HG03457 (cell line): Measurements from ENCODE around the gene PCDHGB4.
"Not testable (repeated sequence)": the region's sequence is repeated elsewhere in the genome, so short reads cannot be mapped to it uniquely, and the experiment has no call there.

Experiments
- ATAC-seq: cut with Tn5 transposase; IDR thresholded peaks from one replicate; pipeline ENCODE4 v1.9.1; 2021; ENCODE audit warnings: moderate number of reproducible peaks; ENCODE audit not compliant: unreplicated experiment

Gene PCDHGB4

DNA sequence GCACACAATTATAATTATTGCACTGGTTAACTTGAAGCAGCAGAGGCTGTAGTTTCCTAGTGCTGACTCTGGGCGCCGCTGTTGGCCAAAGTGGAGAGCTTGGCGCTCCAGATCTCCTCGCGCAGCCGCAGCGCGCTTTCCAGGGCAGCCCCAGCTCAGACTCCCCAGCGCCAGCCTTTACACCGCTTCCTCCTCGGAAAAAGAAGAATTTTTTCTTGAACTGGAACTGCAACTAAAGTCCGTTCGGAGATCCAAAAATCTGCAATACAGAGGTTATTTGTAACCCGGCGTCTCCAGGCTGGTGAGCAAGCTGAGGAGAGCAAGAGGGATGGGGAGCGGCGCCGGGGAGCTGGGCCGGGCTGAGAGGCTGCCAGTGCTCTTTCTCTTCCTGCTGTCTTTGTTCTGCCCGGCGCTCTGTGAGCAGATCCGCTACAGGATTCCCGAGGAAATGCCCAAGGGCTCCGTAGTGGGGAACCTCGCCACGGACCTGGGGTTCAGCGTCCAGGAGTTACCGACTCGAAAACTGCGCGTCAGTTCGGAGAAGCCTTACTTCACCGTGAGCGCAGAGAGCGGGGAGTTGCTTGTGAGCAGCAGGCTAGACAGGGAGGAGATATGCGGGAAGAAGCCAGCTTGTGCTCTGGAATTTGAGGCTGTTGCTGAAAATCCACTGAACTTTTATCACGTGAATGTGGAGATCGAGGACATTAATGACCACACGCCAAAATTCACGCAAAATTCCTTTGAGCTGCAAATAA lies at the start of gene PCDHGB4:
Gene PCDHGB4 (plus strand): TSS at position 142 of the 755 bp plus-strand sequence. CDS start 187 bp downstream, at position 329.
- not testable (repeated sequence) for ATAC-seq

DNA sequence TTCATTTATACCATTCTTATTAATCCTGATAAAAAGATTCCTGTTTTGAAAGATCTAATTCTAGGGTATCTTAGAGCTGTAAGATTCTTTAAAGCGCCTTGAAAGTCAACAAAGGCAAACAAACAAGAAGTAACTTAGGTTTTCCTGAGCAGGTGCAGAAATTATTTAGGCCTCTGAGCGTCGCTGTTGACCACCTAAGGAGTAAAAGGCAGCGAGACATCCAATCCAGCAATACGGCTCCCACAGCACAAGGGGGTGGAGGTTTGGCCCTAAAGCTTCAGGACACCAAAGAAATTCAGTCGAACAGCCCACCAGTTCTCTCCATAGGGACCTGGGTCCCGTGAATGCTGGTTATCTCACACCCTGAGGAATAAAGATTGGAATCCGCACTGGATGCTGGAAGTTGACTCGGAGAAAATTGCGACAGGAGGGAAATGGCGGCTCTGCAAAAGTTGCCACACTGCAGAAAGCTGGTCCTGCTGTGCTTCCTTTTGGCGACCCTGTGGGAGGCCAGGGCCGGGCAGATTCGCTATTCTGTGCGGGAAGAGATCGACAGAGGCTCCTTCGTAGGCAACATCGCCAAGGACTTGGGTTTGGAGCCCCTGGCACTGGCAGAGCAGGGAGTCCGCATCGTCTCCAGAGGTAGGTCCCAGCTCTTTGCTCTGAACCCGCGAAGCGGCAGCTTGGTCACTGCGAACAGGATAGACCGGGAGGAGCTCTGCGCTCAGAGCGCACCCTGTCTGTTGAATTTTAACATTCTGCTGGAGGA lies 48.8 kb upstream of the PCDHGB4 start, which contains the start of gene PCDHGA2:
Gene PCDHGA2 (plus strand): TSS at position 223 of the 769 bp plus-strand sequence.
- ATAC-seq = no peak

DNA sequence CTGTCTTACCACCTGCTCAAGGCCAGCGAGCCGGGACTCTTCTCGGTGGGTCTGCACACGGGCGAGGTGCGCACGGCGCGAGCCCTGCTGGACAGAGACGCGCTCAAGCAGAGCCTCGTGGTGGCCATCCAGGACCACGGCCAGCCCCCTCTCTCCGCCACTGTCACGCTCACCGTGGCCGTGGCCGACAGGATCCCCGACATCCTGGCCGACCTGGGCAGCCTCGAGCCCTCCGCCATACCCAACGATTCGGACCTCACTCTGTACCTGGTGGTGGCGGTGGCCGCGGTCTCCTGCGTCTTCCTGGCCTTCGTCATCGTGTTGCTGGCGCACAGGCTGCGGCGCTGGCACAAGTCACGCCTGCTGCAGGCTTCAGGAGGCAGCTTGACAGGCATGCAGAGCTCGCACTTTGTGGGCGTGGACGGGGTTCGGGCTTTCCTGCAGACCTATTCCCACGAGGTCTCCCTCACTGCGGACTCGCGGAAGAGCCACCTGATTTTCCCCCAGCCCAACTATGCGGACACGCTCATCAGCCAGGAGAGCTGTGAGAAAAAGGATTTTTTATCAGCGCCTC lies 46.6 kb upstream of the PCDHGB4 start:
- not testable (repeated sequence) for ATAC-seq

DNA sequence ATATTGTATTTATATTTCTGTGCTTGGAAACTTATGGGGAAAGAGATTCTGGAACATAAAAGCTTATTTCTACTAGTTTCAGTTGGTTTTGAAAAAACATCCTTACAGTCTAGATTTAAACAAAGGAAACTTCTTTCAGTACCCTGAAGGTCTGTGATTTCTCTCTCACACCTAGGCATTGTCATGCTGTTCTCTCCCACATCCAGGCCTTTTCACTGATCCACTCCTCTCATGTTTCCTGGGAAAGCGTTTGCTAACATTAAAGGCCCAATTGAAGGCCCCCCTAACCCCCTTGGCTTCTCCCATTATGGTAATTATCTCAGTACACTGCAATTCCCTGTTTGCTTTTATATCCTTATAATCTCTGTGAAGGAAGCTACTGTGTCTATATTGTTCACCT lies 44.7 kb upstream of the PCDHGB4 start:
- no peak for ATAC-seq

DNA sequence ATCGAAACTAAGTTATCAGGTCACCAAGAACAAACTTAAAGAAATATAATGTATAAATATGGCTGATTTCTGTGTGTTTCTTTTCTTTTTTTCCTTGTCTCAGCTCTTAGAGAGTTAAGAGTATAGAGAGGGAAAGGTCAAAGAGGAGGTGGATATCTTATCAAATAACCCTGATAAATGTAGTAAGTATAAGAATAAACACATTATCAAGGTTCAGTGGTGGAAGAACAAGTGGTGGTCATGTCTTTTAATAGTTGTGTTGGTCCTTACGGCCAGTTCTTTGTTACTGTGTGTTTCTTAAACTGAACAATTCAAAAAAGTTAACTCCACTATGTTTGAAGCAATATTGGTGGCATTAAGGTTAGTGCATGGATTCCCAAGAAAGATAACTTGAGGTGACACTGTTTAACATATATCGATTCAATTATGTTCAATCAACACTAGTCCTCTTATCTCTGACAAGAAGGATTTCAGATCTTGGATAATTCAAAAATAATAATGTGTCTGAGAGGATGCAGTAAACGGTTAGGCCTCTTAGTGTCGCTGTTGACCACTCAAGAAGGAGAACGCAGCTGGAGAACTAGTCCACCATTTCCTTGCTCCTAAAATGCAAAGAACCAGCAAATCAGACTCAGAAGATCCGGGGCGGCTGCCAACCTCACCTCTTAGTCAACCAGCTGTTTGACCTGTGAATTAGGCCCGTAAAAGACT lies 44.1 kb upstream of the PCDHGB4 start, which contains the start of gene PCDHGA3:
Gene PCDHGA3 (plus strand): TSS at position 588 of the 711 bp plus-strand sequence. CDS start 205 bp downstream, outside the sequence.
- ATAC-seq = no peak

DNA sequence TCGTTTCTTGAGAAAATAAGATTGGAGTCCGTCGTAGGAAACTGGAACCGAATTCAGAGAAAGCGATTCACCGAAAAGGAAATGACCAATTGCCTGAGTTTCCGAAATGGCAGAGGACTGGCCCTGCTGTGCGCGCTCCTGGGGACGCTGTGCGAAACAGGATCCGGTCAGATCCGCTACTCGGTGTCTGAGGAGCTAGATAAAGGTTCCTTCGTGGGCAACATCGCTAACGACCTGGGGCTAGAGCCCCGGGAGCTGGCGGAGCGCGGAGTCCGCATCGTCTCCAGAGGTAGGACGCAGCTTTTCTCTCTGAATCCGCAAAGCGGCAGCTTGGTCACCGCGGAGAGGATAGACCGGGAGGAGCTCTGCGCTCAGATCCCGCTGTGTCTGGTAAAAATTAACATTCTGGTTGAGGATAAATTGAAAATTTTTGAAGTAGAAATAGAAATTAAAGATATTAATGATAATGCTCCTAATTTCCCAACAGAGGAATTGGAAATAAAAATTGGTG lies 43.5 kb upstream of the PCDHGB4 start:
- no peak for ATAC-seq

DNA sequence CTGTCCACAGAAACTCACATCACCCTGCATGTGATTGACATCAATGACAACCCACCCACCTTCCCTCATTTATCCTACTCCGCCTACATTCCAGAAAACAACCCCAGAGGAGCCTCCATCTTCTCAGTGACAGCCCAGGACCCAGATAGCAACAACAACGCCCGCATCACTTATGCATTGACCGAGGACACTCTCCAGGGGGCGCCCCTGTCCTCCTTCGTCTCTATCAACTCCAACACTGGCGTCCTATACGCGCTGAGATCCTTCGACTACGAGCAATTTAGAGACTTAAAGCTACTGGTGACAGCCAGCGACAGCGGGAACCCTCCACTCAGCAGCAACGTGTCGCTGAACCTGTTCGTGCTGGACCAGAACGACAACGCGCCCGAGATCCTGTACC lies 42.2 kb upstream of the PCDHGB4 start:
- ATAC-seq = no peak

DNA sequence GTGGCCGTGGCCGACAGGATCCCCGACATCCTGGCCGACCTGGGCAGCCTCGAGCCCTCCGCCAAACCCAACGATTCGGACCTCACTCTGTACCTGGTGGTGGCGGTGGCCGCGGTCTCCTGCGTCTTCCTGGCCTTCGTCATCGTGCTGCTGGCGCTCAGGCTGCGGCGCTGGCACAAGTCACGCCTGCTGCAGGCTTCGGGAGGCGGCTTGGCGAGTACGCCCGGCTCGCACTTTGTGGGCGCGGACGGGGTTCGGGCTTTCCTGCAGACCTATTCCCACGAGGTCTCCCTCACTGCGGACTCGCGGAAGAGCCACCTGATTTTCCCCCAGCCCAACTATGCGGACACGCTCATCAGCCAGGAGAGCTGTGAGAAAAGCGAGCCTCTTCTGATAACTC lies 41.5 kb upstream of the PCDHGB4 start:
- ATAC-seq = not testable (repeated sequence)

DNA sequence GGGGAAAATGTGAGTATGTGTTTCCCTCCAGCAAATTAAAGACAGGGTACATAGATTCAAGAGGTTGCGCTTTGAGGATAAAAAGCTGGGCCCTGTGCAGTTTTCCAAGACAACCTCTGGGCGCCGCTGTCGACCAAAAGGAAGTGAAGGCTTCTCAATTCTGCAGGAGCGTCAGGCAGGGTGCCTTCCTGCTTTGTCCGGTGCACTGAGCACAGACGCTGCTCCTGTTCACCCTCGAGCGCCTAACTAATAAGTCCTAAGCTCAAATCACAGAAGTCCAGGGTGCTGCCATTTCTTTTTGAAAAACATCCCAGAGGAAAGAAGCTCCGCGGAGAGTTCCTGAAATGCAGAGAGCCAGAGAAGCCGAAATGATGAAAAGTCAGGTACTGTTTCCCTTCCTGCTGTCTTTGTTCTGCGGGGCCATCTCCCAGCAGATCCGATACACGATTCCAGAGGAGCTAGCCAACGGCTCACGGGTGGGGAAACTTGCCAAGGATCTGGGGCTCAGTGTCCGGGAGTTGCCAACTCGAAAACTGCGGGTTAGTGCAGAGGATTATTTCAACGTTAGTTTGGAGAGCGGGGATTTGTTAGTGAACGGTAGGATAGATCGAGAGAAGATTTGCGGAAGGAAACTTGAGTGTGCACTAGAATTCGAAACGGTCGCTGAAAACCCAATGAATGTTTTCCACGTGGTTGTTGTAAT lies 37.4 kb upstream of the PCDHGB4 start, which contains the start of gene PCDHGB1:
Gene PCDHGB1 (plus strand): TSS at position 183 of the 703 bp plus-strand sequence. CDS start 162 bp downstream, at position 345.
- ATAC-seq = no peak

DNA sequence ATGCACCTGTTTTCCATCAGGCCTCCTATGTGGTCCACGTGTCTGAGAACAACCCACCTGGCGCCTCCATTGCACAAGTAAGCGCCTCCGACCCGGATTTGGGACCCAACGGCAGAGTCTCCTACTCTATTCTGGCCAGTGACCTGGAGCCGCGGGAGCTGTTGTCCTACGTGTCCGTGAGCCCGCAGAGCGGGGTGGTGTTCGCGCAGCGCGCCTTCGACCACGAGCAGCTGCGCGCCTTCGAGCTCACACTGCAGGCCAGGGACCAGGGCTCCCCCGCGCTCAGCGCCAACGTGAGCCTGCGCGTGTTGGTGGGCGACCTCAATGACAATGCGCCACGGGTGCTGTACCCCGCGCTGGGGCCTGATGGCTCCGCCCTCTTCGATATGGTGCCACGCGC lies 35.9 kb upstream of the PCDHGB4 start:
- no peak for ATAC-seq

DNA sequence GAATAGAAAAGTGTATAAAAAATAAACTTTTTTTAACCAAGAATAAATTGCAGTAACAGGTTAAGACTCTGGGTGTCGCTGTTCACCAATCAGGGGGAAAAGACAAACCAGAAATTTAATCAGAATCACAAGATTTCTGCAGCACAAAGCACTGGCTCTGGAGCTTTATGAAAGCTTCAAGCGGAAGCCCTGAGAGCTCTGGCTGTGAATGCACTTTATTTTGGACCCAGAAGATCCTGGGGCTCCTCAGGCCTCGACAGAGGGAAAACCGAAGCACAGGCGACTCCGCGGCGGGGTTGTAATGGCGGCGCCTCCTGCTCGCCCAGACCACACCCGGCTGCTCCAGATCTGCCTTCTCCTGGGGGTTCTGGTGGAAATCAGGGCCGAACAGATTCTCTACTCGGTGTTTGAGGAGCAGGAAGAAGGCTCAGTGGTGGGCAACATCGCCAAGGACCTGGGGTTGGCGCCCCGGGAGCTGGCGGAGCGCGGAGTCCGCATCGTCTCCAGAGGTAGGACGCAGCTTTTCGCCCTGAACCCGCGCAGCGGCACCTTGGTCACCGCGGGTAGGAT lies 32.5 kb upstream of the PCDHGB4 start, which contains the start of gene PCDHGA4:
Gene PCDHGA4 (plus strand): TSS at position 122 of the 570 bp plus-strand sequence. CDS start 87 bp downstream, at position 209.
- ATAC-seq = no peak

DNA sequence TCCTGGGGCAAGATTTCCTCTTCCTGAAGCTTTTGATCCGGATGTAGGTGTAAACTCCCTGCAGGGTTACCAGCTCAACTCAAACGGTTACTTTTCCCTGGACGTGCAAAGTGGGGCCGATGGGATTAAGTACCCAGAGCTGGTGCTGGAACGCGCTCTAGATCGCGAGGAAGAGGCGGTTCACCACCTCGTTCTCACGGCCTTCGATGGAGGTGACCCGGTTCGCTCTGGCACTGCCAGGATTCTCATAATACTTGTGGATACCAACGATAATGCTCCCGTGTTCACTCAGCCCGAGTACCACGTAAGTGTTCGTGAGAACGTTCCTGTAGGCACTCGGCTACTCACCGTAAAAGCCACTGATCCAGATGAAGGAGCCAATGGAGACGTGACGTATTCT lies 31.9 kb upstream of the PCDHGB4 start:
- ATAC-seq = no peak

DNA sequence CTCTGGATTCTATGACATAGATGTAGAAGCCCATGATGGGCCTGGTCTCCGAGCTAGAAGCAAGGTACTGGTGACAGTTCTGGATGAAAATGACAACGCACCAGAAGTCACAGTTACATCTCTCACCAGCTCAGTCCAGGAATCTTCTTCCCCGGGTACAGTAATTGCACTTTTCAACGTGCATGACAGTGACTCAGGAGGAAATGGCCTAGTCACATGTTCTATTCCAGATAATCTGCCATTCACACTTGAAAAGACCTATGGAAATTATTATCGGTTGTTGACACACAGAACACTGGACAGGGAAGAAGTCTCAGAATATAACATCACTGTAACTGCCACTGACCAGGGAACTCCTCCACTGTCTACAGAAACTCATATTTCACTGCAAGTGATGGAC lies 31.4 kb upstream of the PCDHGB4 start:
- no peak for ATAC-seq

DNA sequence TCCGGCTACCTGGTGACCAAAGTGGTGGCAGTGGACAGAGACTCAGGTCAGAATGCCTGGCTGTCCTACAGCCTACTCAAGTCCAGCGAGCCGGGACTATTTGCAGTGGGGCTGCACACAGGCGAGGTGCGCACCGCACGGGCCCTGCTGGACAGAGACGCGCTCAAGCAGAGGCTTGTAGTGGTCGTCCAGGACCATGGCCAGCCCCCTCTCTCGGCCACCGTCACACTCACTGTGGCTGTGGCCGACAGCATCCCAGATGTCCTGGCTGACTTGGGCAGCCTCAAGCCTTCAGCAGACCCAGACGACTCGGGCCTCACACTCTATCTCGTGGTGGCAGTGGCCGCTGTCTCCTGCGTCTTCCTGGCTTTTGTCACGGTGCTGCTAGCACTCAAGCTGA lies 30.5 kb upstream of the PCDHGB4 start:
- ATAC-seq = no peak

DNA sequence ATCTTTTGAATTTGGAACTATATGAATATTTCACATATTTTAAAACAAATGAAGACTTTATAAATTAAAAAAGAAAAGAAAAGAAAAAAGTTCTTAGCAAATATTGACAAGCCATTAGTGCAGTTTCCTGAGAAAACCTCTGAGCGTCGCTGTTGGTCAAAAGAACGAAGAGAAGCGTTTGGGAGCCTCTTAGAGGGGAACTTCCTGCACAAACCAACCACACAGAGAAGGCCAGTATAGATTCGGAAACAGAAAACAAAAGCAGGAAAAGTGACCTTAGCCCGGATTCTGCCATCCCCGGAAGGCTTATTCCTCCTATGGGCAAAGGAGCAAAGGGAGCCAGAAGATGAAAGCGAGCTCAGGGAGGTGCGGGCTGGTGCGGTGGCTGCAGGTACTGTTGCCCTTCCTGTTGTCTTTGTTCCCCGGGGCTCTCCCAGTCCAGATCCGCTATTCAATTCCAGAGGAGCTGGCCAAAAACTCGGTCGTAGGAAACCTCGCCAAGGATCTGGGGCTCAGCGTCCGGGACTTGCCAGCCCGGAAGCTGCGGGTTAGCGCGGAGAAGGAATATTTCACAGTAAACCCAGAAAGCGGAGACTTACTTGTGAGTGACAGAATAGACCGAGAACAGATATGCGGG lies 27.6 kb upstream of the PCDHGB4 start, which contains the start of gene PCDHGB2:
Gene PCDHGB2 (plus strand): TSS at position 205 of the 637 bp plus-strand sequence. CDS start 142 bp downstream, at position 347.
- no peak for ATAC-seq

DNA sequence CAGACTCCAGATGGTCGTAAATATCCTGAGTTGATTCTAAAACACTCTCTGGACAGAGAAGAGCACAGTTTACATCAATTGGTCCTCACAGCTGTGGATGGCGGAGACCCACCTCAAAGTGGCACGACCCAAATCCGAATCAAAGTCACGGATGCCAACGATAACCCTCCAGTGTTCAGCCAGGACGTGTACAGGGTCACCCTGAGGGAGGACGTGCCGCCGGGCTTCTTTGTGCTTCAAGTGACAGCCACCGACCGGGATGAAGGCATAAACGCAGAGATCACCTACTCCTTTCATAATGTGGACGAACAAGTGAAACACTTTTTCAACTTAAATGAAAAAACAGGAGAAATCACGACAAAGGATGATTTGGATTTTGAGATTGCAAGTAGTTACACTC lies 26.8 kb upstream of the PCDHGB4 start:
- ATAC-seq = no peak

DNA sequence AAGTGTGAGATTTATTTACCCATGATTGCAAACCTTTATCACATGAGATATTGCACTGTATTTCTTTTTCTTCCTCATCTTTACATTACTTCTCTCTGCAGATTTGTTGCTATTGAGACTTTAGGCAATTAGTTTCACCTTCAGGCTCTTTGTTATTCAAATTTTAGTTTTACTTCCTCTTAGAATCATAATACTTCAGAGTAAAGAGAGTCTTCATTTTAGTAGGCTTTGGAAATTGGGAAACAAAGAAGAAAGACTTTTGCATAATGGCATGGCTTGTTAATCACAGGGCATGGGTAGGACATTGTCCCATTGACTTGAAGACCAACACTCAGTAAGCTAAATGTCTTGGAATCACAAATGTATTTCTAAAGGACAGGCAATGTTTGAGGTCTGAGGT lies 24.8 kb upstream of the PCDHGB4 start:
- ATAC-seq = no peak

DNA sequence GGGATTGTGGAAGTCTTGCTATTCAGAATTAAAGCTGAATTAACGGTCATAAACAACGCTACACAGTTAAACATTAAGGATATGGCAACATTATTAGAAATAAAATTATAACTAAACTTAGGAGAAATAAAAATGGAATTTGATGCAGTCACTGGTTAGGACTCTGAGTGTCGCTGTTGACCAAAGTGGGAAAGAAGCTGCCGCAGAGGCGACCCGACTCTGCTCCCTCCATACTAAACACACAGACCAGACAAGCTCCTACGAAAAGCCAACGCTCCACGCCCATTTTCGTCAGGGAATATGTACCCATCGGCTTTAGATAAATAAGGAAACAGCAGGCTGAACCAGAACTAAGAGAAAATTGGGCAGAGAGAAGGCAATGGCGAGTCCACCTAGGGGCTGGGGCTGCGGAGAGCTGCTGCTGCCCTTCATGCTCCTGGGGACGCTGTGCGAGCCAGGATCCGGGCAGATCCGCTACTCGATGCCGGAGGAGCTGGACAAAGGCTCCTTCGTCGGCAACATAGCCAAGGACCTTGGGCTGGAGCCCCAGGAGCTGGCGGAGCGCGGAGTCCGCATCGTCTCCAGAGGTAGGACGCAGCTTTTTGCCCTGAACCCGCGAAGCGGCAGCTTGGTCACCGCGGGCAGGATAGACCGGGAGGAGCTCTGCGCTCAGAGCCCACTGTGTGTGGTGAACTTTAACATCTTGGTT lies 23.4 kb upstream of the PCDHGB4 start, which contains the start of gene PCDHGA5:
Gene PCDHGA5 (plus strand): TSS at position 211 of the 709 bp plus-strand sequence. CDS start 169 bp downstream, at position 380.
- ATAC-seq = no peak
